Measurements from ENCODE around the gene HNRNPA0. TPM values are rescaled to one million over a fixed set of nuclear protein-coding genes. Genes with fewer than 3 reads are reported as not detected.

HNRNPA0 gene
- total and polyA plus RNA-seq, 2 of the 8 experiments (the other 6 are each of a cell fraction or from before 2014, with no cell fraction given) = 22.0 to 71.3 TPM

- Histone ChIP-seq H3K4me2 (ENCODE audit: insufficient read depth in 1 of 2, low read depth in 2 of 2, low read length in 2 of 2) (peak overlapping the region; percentile 95 to 96; a peak in 2 of 4 replicates), H3K27ac (ENCODE audit: low read depth, low read length) (no peak overlapping the region), H3K4me1 (replicated peaks in 1 of 4; ENCODE audit: control insufficient read depth in 3 of 4, insufficient read depth in 4 of 4, low read length in 3 of 4) (peaks cover 3 to 14% (median 6%) of the 10 kb centered on the region in 4 experiments; a peak in 5 of 7 replicates), H3K79me1 (ENCODE audit: low read depth, low read length) (peaks cover 6% of the 10 kb centered on the region), H3K27me3 (replicated peaks in 1 of 4; ENCODE audit: control insufficient read depth in 3 of 4, extremely low read depth in 1 of 4, insufficient read depth in 3 of 4, low read length in 3 of 4) (no peaks in the 10 kb centered on the region), H3K14ac (ENCODE audit: insufficient read length) (no peak overlapping the region), H2BK12ac (ENCODE audit: low read depth, low read length) (no peak overlapping the region), H3K23me2 (ENCODE audit: low read depth, low read length) (peaks cover 12% of the 10 kb centered on the region; the same call in 1 of the 2 replicates), H3K9me3 (ENCODE audit: insufficient read depth in 2 of 2, low read depth in 1 of 2, low read length in 1 of 2) (no peaks in the 10 kb centered on the region), H3K18ac (ENCODE audit: extremely low read depth, low read length) (no peak overlapping the region), H3K56ac (replicated peaks; ENCODE audit: insufficient read length, low read depth, low read length) (no peak overlapping the region), H4K91ac (replicated peaks; ENCODE audit: insufficient read length, low read length) (no peak overlapping the region), H2BK120ac (replicated peaks; ENCODE audit: low read depth, low read length) (no peak overlapping the region), H2BK15ac (ENCODE audit: low read length) (0 out of 2 replicates have a peak overlapping the region, but pooled peaks have one; percentile 5), H2AK5ac (ENCODE audit: low read depth, low read length) (no peak overlapping the region), H3K9ac (replicated peaks in 1 of 4; ENCODE audit: extremely low read depth in 1 of 4, low read depth in 3 of 4, low read length in 3 of 4) (no peak overlapping the region), H4K8ac (ENCODE audit: extremely low read depth, insufficient read depth, low read length) (no peak overlapping the region), H2BK5ac (ENCODE audit: low read depth, low read length) (no peak overlapping the region), H3K4ac (replicated peaks; ENCODE audit: insufficient read length, low read depth, low read length) (no peak overlapping the region), H3K4me3 (ENCODE audit: extremely low read depth in 1 of 4, insufficient read depth in 2 of 4, low read depth in 3 of 4, low read length in 4 of 4) (peak overlapping the region in 1 of 4 experiments; percentile 71; a peak in 1 of 8 replicates), H3K36me3 (ENCODE audit: control insufficient read depth in 2 of 4, insufficient read depth in 4 of 4, low read length in 3 of 4) (no peaks in the 10 kb centered on the region), H4K5ac (ENCODE audit: insufficient read length, low read depth, low read length) (no peak overlapping the region), H3K79me2 (ENCODE audit: control insufficient read depth in 1 of 2, insufficient read depth in 2 of 2, low read length in 2 of 2) (peaks cover 6 to 30% of the 10 kb centered on the region in 2 experiments; a peak in 3 of 4 replicates), H2BK20ac (ENCODE audit: low read length) (no peak overlapping the region; the same call in 1 of the 2 replicates), H4K20me1 (replicated peaks in 1 of 2; ENCODE audit: control insufficient read depth in 1 of 2, insufficient read depth in 2 of 2, low read length in 2 of 2) (no peaks in the 10 kb centered on the region), H3K23ac (ENCODE audit: insufficient read length) (no peak overlapping the region), H2AFZ (ENCODE audit: low read length) (peak overlapping the region; percentile 1; the same call in 1 of the 2 replicates)
- 85 to 100% methylated on average over 1 of the region's 1 CpG for WGBS, 2 experiments (ENCODE audit: extremely low coverage in 1 of 2, insufficient coverage in 1 of 2, insufficient read length in 1 of 2, insufficient replicate concordance in 2 of 2, low coverage in 1 of 2, low lambda C conversion rate in 2 of 2, missing lambda C conversion rate in 1 of 2)
- CTCF ChIA-PET (ENCODE audit: partially characterized antibody) = interaction anchor here (0.6 to 2.5 kb wide), 19 partner anchors 9 to 1811 kb away, joined by 3 to 29 read pairs (median 4); no protein-coding TSS in a partner anchor
- DNase-seq (ENCODE audit: low read depth in 1 of 2, low spot score in 2 of 2) = no peak
- no peak for FAIRE-seq
- POLR2A ChIA-PET (ENCODE audit: partially characterized antibody) = interaction anchor here (1.1 to 3.2 kb wide), 6 partner anchors 10 to 443 kb away, joined by 3 to 43 read pairs (median 4); partner anchors contain the start of genes HNRNPA0 and KIF20A
- TF ChIP-seq RNF2 (IDR thresholded peaks at IDR 0.05; ENCODE audit: borderline replicate concordance, low read depth, low read length, missing control alignments, poor library complexity, severe bottlenecking) (no peak), HDAC6 (IDR thresholded peaks at IDR 0.05; ENCODE audit: low read depth, low read length) (no peak), TAF7 (optimal IDR thresholded peaks at IDR 0.05; ENCODE audit: borderline replicate concordance, low read depth, low read length) (no peak), BACH1 (IDR thresholded peaks at IDR 0.05; ENCODE audit: low read length) (no peak), POLR2AphosphoS5 (IDR thresholded peaks at IDR 0.05; ENCODE audit: low read depth, low read length) (no peak), KDM4A (IDR thresholded peaks at IDR 0.05; ENCODE audit: low read depth, low read length, severe bottlenecking) (no peak), BRCA1 (IDR thresholded peaks at IDR 0.05; ENCODE audit: low read depth, low read length) (no peak), PHF8 (conservative IDR thresholded peaks at IDR 0.05; ENCODE audit: low read depth, low read length) (no peak), SRF (IDR thresholded peaks at IDR 0.05; ENCODE audit: low read depth, low read length) (no peak), FOSL1 (IDR thresholded peaks at IDR 0.05; ENCODE audit: insufficient read depth, low read depth, low read length) (no peak), ZNF274 (IDR thresholded peaks at IDR 0.05; ENCODE audit: borderline replicate concordance, extremely low read depth, low read length) (no peak), CEBPB (IDR thresholded peaks at IDR 0.05; ENCODE audit: low read depth, low read length) (no peak), JUND (IDR thresholded peaks at IDR 0.05; ENCODE audit: low read length) (no peak), JUN (IDR thresholded peaks at IDR 0.05; ENCODE audit: low read depth, low read length) (no peak)
Observed at GRCh38 chr5:137736496-137736895, 17.7 kb downstream of the HNRNPA0 start.

Measured in H1 (cell line).